Esophagus muscularis mucosa (tissue), 4 donors: ENCODE results near the gene WDHD1. TPM values are rescaled to one million over a fixed set of nuclear protein-coding genes. Genes with fewer than 3 reads are reported as not detected.
A peak's percentile ranks its signal among the peaks of the same experiment; 100 is the strongest.

Experiments
- DNase-seq: peaks from one replicate; pipeline ENCODE4 v3.0.0-alpha.2; 2017; ENCODE audit errors: extremely low spot score
- H3K27ac ChIP-seq, 4 donors: fragments of 200-600 bp; sonication (generic); replicated peaks in 1 of 4; 1 replicate in 3 of 4; 2 replicates in 1 of 4; pipeline ENCODE4 v1.5.1; 2016 to 2019; ENCODE audit warnings: mild to moderate bottlenecking in 1 of 4
- H3K27me3 ChIP-seq, 4 donors: fragments of 200-600 bp; sonication (generic); one replicate each; pipeline versions ENCODE4 v1.5.1 to v1.6.0; 2016 to 2019
- H3K36me3 ChIP-seq, 4 donors: fragments of 200-600 bp; sonication (generic); one replicate each; pipeline ENCODE4 v1.5.1; 2016 to 2019
- H3K4me1 ChIP-seq, 4 donors: fragments of 200-600 bp; sonication (generic); one replicate each; pipeline ENCODE4 v1.5.1; 2016 to 2019
- H3K4me3 ChIP-seq, 4 donors: fragments of 200-600 bp; sonication (generic); 1 replicate in 2 of 4; 2 replicates in 2 of 4; pipeline ENCODE4 v1.5.1; 2016 to 2019; ENCODE audit warnings: mild to moderate bottlenecking in 4 of 4, moderate library complexity in 1 of 4
- H3K9me3 ChIP-seq, 4 donors: fragments of 200-600 bp; sonication (generic); 1 replicate in 3 of 4; 2 replicates in 1 of 4; pipeline ENCODE4 v1.5.1; 2016 to 2019
- EP300 ChIP-seq: sonication (generic); formaldehyde crosslinking; IDR thresholded peaks from one replicate; pipeline ENCODE4 v1.6.1; 2017; ENCODE audit warnings: antibody characterized with exemption
- POLR2A ChIP-seq: fragments of 450-650 bp; IDR thresholded peaks from one replicate; pipeline ENCODE4 v1.6.1; 2017; ENCODE audit warnings: antibody characterized with exemption, moderate library complexity, mild to moderate bottlenecking, low read depth
- POLR2AphosphoS5 ChIP-seq, 2 donors: sonication (generic); formaldehyde crosslinking; IDR thresholded peaks; one replicate each; pipeline ENCODE4 v1.6.1; 2017; ENCODE audit warnings: antibody characterized with exemption in 2 of 2
- WGBS: methylation state at CpG from one replicate; pipeline ENCODE4 v1.1.5; 2018; 5-methylcytosine and 5-hydroxymethylcytosine counted together
- intact Hi-C: fragments of 100-400 bp; cut with DNase I; formaldehyde crosslinking; loops from one replicate; pipeline ENCODE4 v1.15.1; 2023
- total RNA-seq, 4 donors: library from RNA; depleted of rRNA; stranded (reverse); fragments of >200 nt; gene quantifications; one replicate each; pipeline versions ENCODE4 v1.1.0 to v1.2.1, GENCODE V29; 2016
- TF ChIP-seq, protein P1 (sequence below), 3 experiments: fragments of 200-600 bp in 2 of 3; fragments of 450-650 bp in 1 of 3; sonication (generic) in 2 of 3; IDR thresholded peaks; one replicate each; pipeline ENCODE4 v1.5.1; 2017 to 2019; ENCODE audit warnings: antibody characterized with exemption in 3 of 3, mild to moderate bottlenecking in 2 of 3, moderate library complexity in 1 of 3

WDHD1 gene
- total RNA-seq, 4 donors from 2014 or later = 1.1 to 4.2 (median 1.4) TPM

GRCh38 chr14:55062517-55063351 lies 35.8 kb upstream of the WDHD1 start:
- Histone ChIP-seq H3K27me3 (no peaks in the 10 kb centered on the region), H3K4me1 (peaks cover 36 to 76% (median 73%) of the 10 kb centered on the region in 4 donors), H3K9me3 (no peaks in the 10 kb centered on the region), H3K27ac (peak overlapping the region; percentile 48 to 70 (median 66)), H3K4me3 (no peak overlapping the region), H3K36me3 (peaks cover 16 to 43% (median 28%) of the 10 kb centered on the region in 4 donors)
- WGBS = 64% methylated on average over 11 of the region's 11 CpGs
- intact Hi-C loops = no loop called here
- TF ChIP-seq POLR2A = no peak
- TF ChIP-seq EP300 = no peak
- TF ChIP-seq, protein P1, sequence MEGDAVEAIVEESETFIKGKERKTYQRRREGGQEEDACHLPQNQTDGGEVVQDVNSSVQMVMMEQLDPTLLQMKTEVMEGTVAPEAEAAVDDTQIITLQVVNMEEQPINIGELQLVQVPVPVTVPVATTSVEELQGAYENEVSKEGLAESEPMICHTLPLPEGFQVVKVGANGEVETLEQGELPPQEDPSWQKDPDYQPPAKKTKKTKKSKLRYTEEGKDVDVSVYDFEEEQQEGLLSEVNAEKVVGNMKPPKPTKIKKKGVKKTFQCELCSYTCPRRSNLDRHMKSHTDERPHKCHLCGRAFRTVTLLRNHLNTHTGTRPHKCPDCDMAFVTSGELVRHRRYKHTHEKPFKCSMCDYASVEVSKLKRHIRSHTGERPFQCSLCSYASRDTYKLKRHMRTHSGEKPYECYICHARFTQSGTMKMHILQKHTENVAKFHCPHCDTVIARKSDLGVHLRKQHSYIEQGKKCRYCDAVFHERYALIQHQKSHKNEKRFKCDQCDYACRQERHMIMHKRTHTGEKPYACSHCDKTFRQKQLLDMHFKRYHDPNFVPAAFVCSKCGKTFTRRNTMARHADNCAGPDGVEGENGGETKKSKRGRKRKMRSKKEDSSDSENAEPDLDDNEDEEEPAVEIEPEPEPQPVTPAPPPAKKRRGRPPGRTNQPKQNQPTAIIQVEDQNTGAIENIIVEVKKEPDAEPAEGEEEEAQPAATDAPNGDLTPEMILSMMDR (IDR thresholded peaks at IDR 0.05) = no peak
- no peak for TF ChIP-seq POLR2AphosphoS5 (IDR thresholded peaks at IDR 0.05)
- DNase-seq = no peak

DNA sequence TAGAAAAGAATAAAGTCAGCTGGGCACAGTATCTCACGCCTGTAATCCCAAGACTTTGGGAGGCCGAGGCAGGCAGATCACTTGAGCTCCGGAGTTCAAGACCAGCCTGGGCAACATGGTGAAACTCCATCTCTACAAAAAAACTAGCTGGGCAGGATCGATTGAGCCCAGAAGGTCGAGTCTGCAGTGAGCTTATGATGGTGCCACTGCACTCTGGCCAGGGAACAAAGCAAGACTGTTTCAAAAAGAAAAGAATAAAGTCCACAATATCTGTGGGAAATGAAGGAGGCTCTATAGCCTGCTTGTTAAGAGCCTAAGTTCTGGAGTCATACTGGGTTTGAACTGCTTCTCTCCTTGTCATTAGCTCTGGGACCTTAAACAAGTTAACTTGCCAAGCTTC lies 32.4 kb upstream of the WDHD1 start:
- DNase-seq = no peak
- no peak overlapping the region for H3K27ac ChIP-seq
- H3K9me3 ChIP-seq = no peaks in the 10 kb centered on the region
- H3K4me3 ChIP-seq = no peak overlapping the region
- peaks cover 12 to 30% (median 19%) of the 10 kb centered on the region in 4 donors for H3K36me3 ChIP-seq
- H3K27me3 ChIP-seq = no peaks in the 10 kb centered on the region
- intact Hi-C loops = no loop called here
- WGBS = 96% methylated on average over 5 of the region's 5 CpGs
- H3K4me1 ChIP-seq = peaks cover 27 to 85% (median 72%) of the 10 kb centered on the region in 4 donors
- no peak for TF ChIP-seq POLR2A
- TF ChIP-seq EP300 = no peak
- TF ChIP-seq, protein P1 (IDR thresholded peaks at IDR 0.05) = no peak
- TF ChIP-seq POLR2AphosphoS5 (IDR thresholded peaks at IDR 0.05) = no peak

- intact Hi-C loops = no loop called here
- Histone ChIP-seq H3K9me3 (no peaks in the 10 kb centered on the region), H3K4me1 (peaks cover 34 to 85% (median 72%) of the 10 kb centered on the region in 4 donors), H3K36me3 (peaks cover 1 to 26% (median 10%) of the 10 kb centered on the region in 4 donors), H3K27me3 (no peaks in the 10 kb centered on the region), H3K27ac (no peak overlapping the region), H3K4me3 (no peak overlapping the region)
- 76% methylated on average over 5 of the region's 5 CpGs for WGBS
- DNase-seq = no peak
- TF ChIP-seq POLR2A (no peak), POLR2AphosphoS5 (IDR thresholded peaks at IDR 0.05) (no peak), EP300 (no peak)
- TF ChIP-seq, protein P1 (IDR thresholded peaks at IDR 0.05) = no peak
Measured at GRCh38 chr14:55057919-55058318, 31.0 kb upstream of the WDHD1 start.

GRCh38 chr14:55054098-55054497 lies 27.2 kb upstream of the WDHD1 start:
- Histone ChIP-seq H3K27me3 (no peaks in the 10 kb centered on the region), H3K4me3 (no peak overlapping the region), H3K4me1 (peaks cover 32 to 66% (median 56%) of the 10 kb centered on the region in 4 donors), H3K36me3 (peaks cover 0 to 21% (median 5%) of the 10 kb centered on the region in 4 donors), H3K27ac (no peak overlapping the region), H3K9me3 (no peaks in the 10 kb centered on the region)
- no peak for DNase-seq
- TF ChIP-seq, protein P1 (IDR thresholded peaks at IDR 0.05) = no peak
- TF ChIP-seq POLR2A (no peak), EP300 (no peak), POLR2AphosphoS5 (IDR thresholded peaks at IDR 0.05) (no peak)
- 96% methylated on average over 13 of the region's 13 CpGs for WGBS
- intact Hi-C loops = no loop called here
